ENCODE results near the gene XRCC5. TPM values are rescaled to one million over a fixed set of nuclear protein-coding genes. Genes with fewer than 3 reads are reported as not detected.
A peak's percentile ranks its signal among the peaks of the same experiment; 100 is the strongest.

The XRCC5 gene
- total RNA-seq, 1 experiment from 2014 or later = 618 TPM

GRCh38 chr2:216131175-216131926 lies 22.2 kb downstream of the XRCC5 start:
- Histone ChIP-seq H3K23ac (ENCODE audit: insufficient read length, low read depth, low read length) (no peak overlapping the region), H4K5ac (ENCODE audit: insufficient read length, low read depth, low read length) (no peak overlapping the region), H3K4me2 (ENCODE audit: insufficient read depth, insufficient read length, low read length) (no peak overlapping the region), H3K27ac (ENCODE audit: insufficient read length, low read depth, low read length) (no peak overlapping the region), H2BK5ac (ENCODE audit: insufficient read length, low read length) (no peak overlapping the region), H3K9ac (ENCODE audit: extremely low read depth, insufficient read length, low read length) (no peak overlapping the region), H3K9me3 (ENCODE audit: control insufficient read depth, low read depth, low read length) (no peaks in the 10 kb centered on the region), H3K27me3 (ENCODE audit: insufficient read depth, low read length) (no peaks in the 10 kb centered on the region), H3K4ac (ENCODE audit: low read depth, low read length) (no peak overlapping the region), H2BK12ac (ENCODE audit: insufficient read length, low read depth, low read length) (no peak overlapping the region), H3K14ac (ENCODE audit: insufficient read depth, low read length) (no peak overlapping the region), H2AFZ (ENCODE audit: low read length) (no peak overlapping the region), H3K79me1 (ENCODE audit: insufficient read depth, low read depth, low read length, poor library complexity, severe bottlenecking) (peaks cover 3% of the 10 kb centered on the region), H2AK5ac (ENCODE audit: insufficient read length, low read length) (no peak overlapping the region), H2BK15ac (ENCODE audit: low read depth, low read length) (no peak overlapping the region), H4K20me1 (ENCODE audit: control insufficient read depth, insufficient read depth, insufficient read length) (no peaks in the 10 kb centered on the region), H2BK120ac (ENCODE audit: low read depth, low read length, poor library complexity, severe bottlenecking) (no peak overlapping the region), H3K56ac (ENCODE audit: insufficient read length, low read depth, low read length) (no peak overlapping the region), H2BK20ac (ENCODE audit: low read depth, low read length, poor library complexity, severe bottlenecking) (no peak overlapping the region), H3K23me2 (ENCODE audit: insufficient read length, low read depth, low read length, poor library complexity, severe bottlenecking) (no peaks in the 10 kb centered on the region), H4K8ac (replicated peaks; ENCODE audit: insufficient read length, low read depth, low read length) (no peak overlapping the region), H4K91ac (ENCODE audit: insufficient read length, low read depth, low read length) (no peak overlapping the region), H3K4me1 (ENCODE audit: insufficient read depth, low read length) (no peaks in the 10 kb centered on the region), H3K18ac (ENCODE audit: insufficient read length, low read depth, low read length) (no peak overlapping the region), H3T11ph (ENCODE audit: low read length) (no peak overlapping the region), H3K79me2 (ENCODE audit: insufficient read depth, low read length) (no peaks in the 10 kb centered on the region; the same call in none of the 2 replicates)
- Mint-ChIP-seq H3K9me3 (no peaks in the 10 kb centered on the region), H3K4me3 (no peak overlapping the region), H3K27ac (peak overlapping the region in 1 of 3 experiments; percentile 24; a peak in 1 of 7 replicates), H3K36me3 (ENCODE audit: insufficient read depth in 1 of 3, low read depth in 3 of 3) (peaks cover 67 to 94% (median 91%) of the 10 kb centered on the region in 3 experiments), H3K4me1 (no peaks in the 10 kb centered on the region), H3K27me3 (ENCODE audit: low read depth) (no peaks in the 10 kb centered on the region)
- WGBS (ENCODE audit: extremely low coverage, insufficient read length, low lambda C conversion rate) = 100% methylated on average over 1 of the region's 3 CpGs
- TF ChIP-seq CTCF (conservative IDR thresholded peaks at IDR 0.05) = no peak
- no peak for DNase-seq
